ENCODE results near the gene RAB9A.

DNA sequence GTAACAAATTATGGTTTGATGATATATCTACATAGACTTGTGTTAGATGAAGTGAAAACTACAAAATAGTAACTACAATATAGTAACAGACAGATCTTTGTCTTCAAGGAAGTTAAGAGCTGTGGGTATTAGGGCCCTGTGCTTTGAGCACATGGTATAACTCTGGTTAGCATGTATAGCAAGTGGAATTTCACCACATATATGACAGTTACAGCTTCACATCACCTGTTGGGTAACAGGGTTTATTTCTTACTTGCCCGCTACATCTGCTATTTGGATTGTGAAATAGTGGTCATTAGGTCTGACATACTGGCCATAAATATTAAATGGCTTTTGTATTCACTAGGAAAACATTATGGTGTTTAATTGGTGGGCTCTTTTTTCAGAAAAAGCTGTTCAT is 65.8 kb downstream of the RAB9A start:
- TF ChIP-seq ARNT (IDR thresholded peaks at IDR 0.05), result no peak
- no peak for TF ChIP-seq SP1 (IDR thresholded peaks at IDR 0.05)
- TF ChIP-seq SUZ12 (IDR thresholded peaks at IDR 0.05), result no peak
- TF ChIP-seq FOXA1 (IDR thresholded peaks at IDR 0.05), result no peak
- no peak for TF ChIP-seq ZNF384 (IDR thresholded peaks at IDR 0.05)
- TF ChIP-seq, protein P1, sequence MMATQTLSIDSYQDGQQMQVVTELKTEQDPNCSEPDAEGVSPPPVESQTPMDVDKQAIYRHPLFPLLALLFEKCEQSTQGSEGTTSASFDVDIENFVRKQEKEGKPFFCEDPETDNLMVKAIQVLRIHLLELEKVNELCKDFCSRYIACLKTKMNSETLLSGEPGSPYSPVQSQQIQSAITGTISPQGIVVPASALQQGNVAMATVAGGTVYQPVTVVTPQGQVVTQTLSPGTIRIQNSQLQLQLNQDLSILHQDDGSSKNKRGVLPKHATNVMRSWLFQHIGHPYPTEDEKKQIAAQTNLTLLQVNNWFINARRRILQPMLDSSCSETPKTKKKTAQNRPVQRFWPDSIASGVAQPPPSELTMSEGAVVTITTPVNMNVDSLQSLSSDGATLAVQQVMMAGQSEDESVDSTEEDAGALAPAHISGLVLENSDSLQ (IDR thresholded peaks at IDR 0.05), result no peak
- no peak for TF ChIP-seq HDGF (IDR thresholded peaks at IDR 0.05; ENCODE audit: borderline replicate concordance)
- TF ChIP-seq BHLHE40 (IDR thresholded peaks at IDR 0.05; ENCODE audit: borderline replicate concordance), result no peak
- no peak for TF ChIP-seq TARDBP (IDR thresholded peaks at IDR 0.05)

Data from HEK293T (cell line).